Breast epithelium (tissue), 3 donors: Measurements from ENCODE around the gene MCM6.

Experiments used
- CTCF ChIP-seq, 3 donors: fragments of 450-650 bp; IDR thresholded peaks; one replicate each; pipeline ENCODE4 v1.5.1; 2016 to 2017; ENCODE audit warnings: antibody characterized with exemption in 3 of 3, mild to moderate bottlenecking in 3 of 3, moderate library complexity in 3 of 3
- POLR2A ChIP-seq: fragments of 450-650 bp; IDR thresholded peaks from one replicate; pipeline ENCODE4 v1.6.1; 2016; ENCODE audit warnings: antibody characterized with exemption, mild to moderate bottlenecking, moderate library complexity

GRCh38 chr2:135890835-135891234 lies 14.6 kb upstream of the MCM6 start:
- TF ChIP-seq CTCF (IDR thresholded peaks at IDR 0.05) (no peak), POLR2A (no peak)
